ENCODE results near the gene TPCN2. TPM values are rescaled to one million over a fixed set of nuclear protein-coding genes. Genes with fewer than 3 reads are reported as not detected.

Gene TPCN2
- polyA plus RNA-seq, 2 donors, result 6.5 to 12.1 TPM

DNA sequence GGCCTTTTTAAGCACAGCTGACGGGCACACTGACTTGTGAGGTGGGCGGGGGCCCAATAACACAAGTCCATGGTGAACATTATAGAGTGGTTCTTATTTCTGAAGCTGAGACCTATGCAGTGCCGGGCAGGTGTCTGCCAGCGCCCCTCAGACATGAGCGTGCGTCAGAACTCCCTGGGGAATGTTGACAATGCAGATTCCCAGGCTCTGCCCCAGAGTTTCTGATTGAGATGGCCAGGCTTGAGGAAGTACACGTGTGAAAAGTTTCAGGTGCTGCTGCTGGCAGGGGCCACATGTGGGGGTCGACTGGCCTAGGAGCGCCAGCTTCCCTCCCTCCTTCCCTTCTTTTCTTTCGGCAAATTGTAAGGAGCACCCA lies 46.2 kb downstream of the TPCN2 start:
- Histone ChIP-seq H3K9me3 (ENCODE audit: control insufficient read depth in 2 of 2, insufficient read depth in 1 of 2, low read depth in 1 of 2, low read length in 1 of 2) (no peaks in the 10 kb centered on the region), H3K27me3 (ENCODE audit: control insufficient read depth in 1 of 2, insufficient read depth in 2 of 2, low read length in 2 of 2) (no peaks in the 10 kb centered on the region)
- WGBS, 2 donors, result 75% methylated on average over 10 of the region's 10 CpGs

DNA sequence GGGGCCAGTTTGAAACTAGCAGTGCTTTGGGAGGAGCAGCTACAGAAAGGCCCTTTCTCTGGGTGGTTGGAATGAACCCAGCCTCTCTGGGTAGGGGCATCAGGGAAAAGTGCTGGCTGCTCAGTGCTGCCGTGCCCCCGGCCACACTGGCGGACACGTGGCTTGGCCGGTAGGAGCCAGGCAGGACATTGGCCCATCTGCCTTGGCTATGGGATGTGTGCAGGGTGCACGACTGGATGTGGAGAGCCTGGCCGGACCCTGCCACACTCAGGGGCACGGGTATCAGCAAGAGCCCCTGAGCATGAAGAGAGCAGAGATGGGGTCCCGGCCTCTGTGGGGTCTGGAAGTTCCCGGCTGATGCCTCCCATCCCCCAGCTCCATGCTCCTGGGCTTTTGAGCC lies 46.6 kb downstream of the TPCN2 start:
- no peaks in the 10 kb centered on the region for H3K27me3 ChIP-seq (ENCODE audit: control insufficient read depth in 1 of 2, insufficient read depth in 2 of 2, low read length in 2 of 2)
- H3K36me3 ChIP-seq (ENCODE audit: control insufficient read depth in 2 of 2, insufficient read depth in 2 of 2, low read length in 1 of 2), result peaks cover 0 to 1% of the 10 kb centered on the region in 2 donors
- H3K27ac ChIP-seq (ENCODE audit: low read depth in 2 of 2, low read length in 1 of 2), result no peak overlapping the region
- H3K4me1 ChIP-seq (ENCODE audit: control insufficient read depth in 2 of 2, insufficient read depth in 2 of 2, low read length in 1 of 2), result peaks cover 0 to 2% of the 10 kb centered on the region in 2 donors
- H3K4me3 ChIP-seq (ENCODE audit: low read depth in 1 of 2, low read length in 2 of 2), result no peak overlapping the region
- no peaks in the 10 kb centered on the region for H3K9me3 ChIP-seq (ENCODE audit: control insufficient read depth in 2 of 2, insufficient read depth in 1 of 2, low read depth in 1 of 2, low read length in 1 of 2)
- WGBS, 2 donors, result 74 to 77% methylated on average over 10 of the region's 10 CpGs

More for the DNA sequence above, 46.2 kb downstream of the TPCN2 start:
- Histone ChIP-seq H3K4me3 (ENCODE audit: low read depth in 1 of 2, low read length in 2 of 2) (no peak overlapping the region), H3K4me1 (ENCODE audit: control insufficient read depth in 2 of 2, insufficient read depth in 2 of 2, low read length in 1 of 2) (peaks cover 0 to 2% of the 10 kb centered on the region in 2 donors), H3K27ac (ENCODE audit: low read depth in 2 of 2, low read length in 1 of 2) (no peak overlapping the region), H3K36me3 (ENCODE audit: control insufficient read depth in 2 of 2, insufficient read depth in 2 of 2, low read length in 1 of 2) (peaks cover 0 to 2% of the 10 kb centered on the region in 2 donors)

DNA sequence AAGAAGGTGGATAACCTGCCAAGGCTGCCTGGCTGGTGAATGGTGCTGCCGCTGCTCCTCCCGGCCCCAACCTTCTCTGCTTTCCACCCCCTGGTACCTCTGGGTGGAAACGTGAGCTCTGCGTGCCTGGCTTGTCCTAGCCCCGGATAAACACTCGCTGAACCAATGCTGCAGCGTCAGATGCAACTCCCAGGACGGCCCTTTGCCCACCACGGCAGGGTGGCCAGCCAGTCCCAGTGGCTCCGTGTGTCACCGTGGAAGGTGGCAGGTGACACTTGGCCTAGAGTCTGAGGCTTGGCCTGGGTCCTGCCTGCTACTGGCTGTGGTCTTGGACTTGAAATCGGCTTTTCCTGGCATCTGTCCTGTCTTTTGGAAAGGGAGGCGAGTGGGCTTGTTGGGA lies 47.7 kb downstream of the TPCN2 start:
- no peak overlapping the region for H3K4me3 ChIP-seq (ENCODE audit: low read depth in 1 of 2, low read length in 2 of 2)
- H3K4me1 ChIP-seq (ENCODE audit: control insufficient read depth in 2 of 2, insufficient read depth in 2 of 2, low read length in 1 of 2), result peaks cover 0 to 2% of the 10 kb centered on the region in 2 donors
- no peak overlapping the region for H3K27ac ChIP-seq (ENCODE audit: low read depth in 2 of 2, low read length in 1 of 2)
- no peaks in the 10 kb centered on the region for H3K36me3 ChIP-seq (ENCODE audit: control insufficient read depth in 2 of 2, insufficient read depth in 2 of 2, low read length in 1 of 2)
- no peaks in the 10 kb centered on the region for H3K27me3 ChIP-seq (ENCODE audit: control insufficient read depth in 1 of 2, insufficient read depth in 2 of 2, low read length in 2 of 2)
- H3K9me3 ChIP-seq (ENCODE audit: control insufficient read depth in 2 of 2, insufficient read depth in 1 of 2, low read depth in 1 of 2, low read length in 1 of 2), result no peaks in the 10 kb centered on the region
- 87 to 90% methylated on average over 13 of the region's 13 CpGs for WGBS, 2 donors

DNA sequence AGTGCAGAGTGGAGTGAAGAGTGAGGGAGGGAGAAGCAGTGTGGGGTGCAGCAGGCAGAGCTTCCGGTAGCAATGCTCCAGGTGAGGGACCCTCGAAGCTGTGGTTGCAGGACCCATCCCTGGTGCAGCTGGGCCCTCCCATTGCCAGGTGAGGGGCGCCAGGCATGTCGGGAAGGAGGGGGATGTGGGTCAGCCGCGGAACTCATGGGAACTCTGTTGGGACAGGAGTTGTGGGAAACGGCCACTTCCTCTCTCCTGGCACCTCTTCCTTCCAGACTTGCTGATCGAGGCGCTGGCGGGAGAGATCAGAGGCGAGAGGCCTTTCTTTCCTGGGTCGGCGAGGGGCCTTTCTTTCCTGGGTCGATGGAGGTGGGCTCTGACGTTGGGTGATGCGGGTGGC lies 48.5 kb downstream of the TPCN2 start:
- Histone ChIP-seq H3K36me3 (ENCODE audit: control insufficient read depth in 2 of 2, insufficient read depth in 2 of 2, low read length in 1 of 2) (no peaks in the 10 kb centered on the region), H3K9me3 (ENCODE audit: control insufficient read depth in 2 of 2, insufficient read depth in 1 of 2, low read depth in 1 of 2, low read length in 1 of 2) (no peaks in the 10 kb centered on the region), H3K27ac (ENCODE audit: low read depth in 2 of 2, low read length in 1 of 2) (no peak overlapping the region), H3K4me1 (ENCODE audit: control insufficient read depth in 2 of 2, insufficient read depth in 2 of 2, low read length in 1 of 2) (peaks cover 0 to 2% of the 10 kb centered on the region in 2 donors), H3K27me3 (ENCODE audit: control insufficient read depth in 1 of 2, insufficient read depth in 2 of 2, low read length in 2 of 2) (no peaks in the 10 kb centered on the region), H3K4me3 (ENCODE audit: low read depth in 1 of 2, low read length in 2 of 2) (no peak overlapping the region)
- whole genome bisulfite sequencing, 2 donors, result 50 to 57% methylated on average over 16 of the region's 16 CpGs

DNA sequence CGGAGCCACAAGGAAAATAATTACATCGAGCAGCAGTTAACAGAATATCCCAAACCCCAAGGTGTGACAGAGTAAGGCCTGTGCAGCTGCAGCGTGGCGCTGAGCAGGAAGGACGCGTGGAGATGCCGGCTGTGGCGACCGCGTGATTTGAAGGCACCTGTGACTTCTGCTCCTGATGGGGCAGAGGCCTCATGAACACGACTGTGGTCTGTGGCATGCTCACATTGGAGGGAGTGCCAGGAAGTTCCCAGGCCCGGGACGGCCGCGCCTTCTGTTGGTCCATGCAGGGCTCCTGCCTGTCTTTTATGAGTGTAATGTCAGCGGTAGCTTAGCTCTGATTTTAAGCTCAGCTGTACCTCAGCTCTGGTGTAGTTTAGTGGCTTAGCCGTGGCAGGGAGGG lies 50.4 kb downstream of the TPCN2 start:
- 66 to 67% methylated on average over 17 of the region's 17 CpGs for WGBS, 2 donors
- no peak overlapping the region for H3K27ac ChIP-seq (ENCODE audit: low read depth in 2 of 2, low read length in 1 of 2)
- peaks cover 0 to 2% of the 10 kb centered on the region in 2 donors for H3K4me1 ChIP-seq (ENCODE audit: control insufficient read depth in 2 of 2, insufficient read depth in 2 of 2, low read length in 1 of 2)
- H3K4me3 ChIP-seq (ENCODE audit: low read depth in 1 of 2, low read length in 2 of 2), result no peak overlapping the region
- no peaks in the 10 kb centered on the region for H3K27me3 ChIP-seq (ENCODE audit: control insufficient read depth in 1 of 2, insufficient read depth in 2 of 2, low read length in 2 of 2)
- no peaks in the 10 kb centered on the region for H3K9me3 ChIP-seq (ENCODE audit: control insufficient read depth in 2 of 2, insufficient read depth in 1 of 2, low read depth in 1 of 2, low read length in 1 of 2)
- no peaks in the 10 kb centered on the region for H3K36me3 ChIP-seq (ENCODE audit: control insufficient read depth in 2 of 2, insufficient read depth in 2 of 2, low read length in 1 of 2)

DNA sequence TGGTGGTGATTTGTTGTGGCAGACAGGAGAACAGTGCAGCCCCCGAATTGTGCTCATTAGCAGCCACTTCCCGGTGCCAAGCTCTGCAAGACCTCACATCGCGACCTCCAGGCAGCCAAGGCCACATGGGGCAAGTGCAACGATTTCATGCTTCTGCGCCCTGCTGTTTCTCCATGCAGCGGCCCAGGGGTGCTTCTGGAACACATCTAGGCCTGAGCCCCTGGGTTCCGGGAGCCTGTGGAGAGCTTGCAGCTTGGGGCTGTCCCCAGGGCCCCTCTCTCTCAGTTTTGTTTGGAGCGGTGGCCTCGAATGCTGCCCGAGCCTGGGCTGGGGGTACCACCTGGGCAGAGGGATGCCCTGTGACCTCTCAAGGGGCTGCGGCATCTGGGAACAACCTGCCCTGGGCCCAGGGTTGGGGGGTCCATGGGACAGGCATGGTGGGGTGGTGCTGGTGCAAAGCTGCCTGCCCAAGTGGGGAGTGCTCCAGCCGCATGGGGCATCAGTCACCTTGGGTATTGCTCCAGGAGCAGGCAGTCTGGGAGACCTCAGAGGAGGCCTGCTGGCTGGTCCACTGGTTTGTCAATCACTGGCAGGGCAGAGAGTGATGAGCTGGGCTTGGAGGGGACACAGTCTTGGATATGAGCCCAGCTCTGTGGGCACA lies 51.9 kb downstream of the TPCN2 start:
- 80 to 82% methylated on average over 13 of the region's 13 CpGs for WGBS, 2 donors
- Histone ChIP-seq H3K27me3 (ENCODE audit: control insufficient read depth in 1 of 2, insufficient read depth in 2 of 2, low read length in 2 of 2) (no peaks in the 10 kb centered on the region), H3K27ac (ENCODE audit: low read depth in 2 of 2, low read length in 1 of 2) (no peak overlapping the region), H3K36me3 (ENCODE audit: control insufficient read depth in 2 of 2, insufficient read depth in 2 of 2, low read length in 1 of 2) (no peaks in the 10 kb centered on the region), H3K9me3 (ENCODE audit: control insufficient read depth in 2 of 2, insufficient read depth in 1 of 2, low read depth in 1 of 2, low read length in 1 of 2) (no peaks in the 10 kb centered on the region), H3K4me1 (ENCODE audit: control insufficient read depth in 2 of 2, insufficient read depth in 2 of 2, low read length in 1 of 2) (peaks cover 0 to 2% of the 10 kb centered on the region in 2 donors), H3K4me3 (ENCODE audit: low read depth in 1 of 2, low read length in 2 of 2) (no peak overlapping the region)

DNA sequence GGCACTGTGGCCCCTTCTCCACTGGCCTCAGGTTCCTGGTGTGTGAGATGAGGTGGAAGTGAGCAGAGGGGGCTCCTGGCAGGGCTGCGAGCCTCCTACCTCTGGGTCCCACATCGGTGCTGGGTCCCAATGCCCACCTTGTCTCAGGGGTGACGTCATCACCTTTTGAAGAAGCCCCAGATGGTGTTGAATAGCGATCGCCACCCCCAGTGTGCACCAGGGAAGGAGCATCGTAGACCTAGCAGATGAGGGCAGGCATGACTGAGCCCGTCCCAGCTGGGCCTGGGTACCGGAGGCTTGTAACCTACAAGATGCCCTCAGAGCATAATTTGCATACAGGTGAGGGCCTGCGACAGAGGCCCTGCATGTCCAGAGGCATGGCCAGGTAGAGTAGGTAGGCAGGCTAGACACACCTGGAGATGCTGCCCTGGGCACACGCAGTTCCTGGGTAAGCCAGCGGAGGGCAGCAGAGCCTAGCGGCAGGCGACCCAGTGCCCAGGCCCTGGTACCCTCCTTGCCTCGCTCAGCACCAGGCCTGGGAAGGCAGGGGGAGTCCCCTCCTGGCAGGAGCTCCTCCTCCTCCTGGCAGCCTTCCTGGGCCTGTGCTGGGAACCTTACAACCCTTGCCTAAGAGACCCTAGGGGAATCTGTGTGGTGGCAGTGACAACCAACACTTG lies 52.5 kb downstream of the TPCN2 start:
- WGBS, 2 donors, result 22 to 26% methylated on average over 14 of the region's 14 CpGs
- no peak overlapping the region for H3K4me3 ChIP-seq (ENCODE audit: low read depth in 1 of 2, low read length in 2 of 2)
- peaks cover 2% of the 10 kb centered on the region in 2 donors for H3K4me1 ChIP-seq (ENCODE audit: control insufficient read depth in 2 of 2, insufficient read depth in 2 of 2, low read length in 1 of 2)
- H3K36me3 ChIP-seq (ENCODE audit: control insufficient read depth in 2 of 2, insufficient read depth in 2 of 2, low read length in 1 of 2), result no peaks in the 10 kb centered on the region
- H3K27ac ChIP-seq (ENCODE audit: low read depth in 2 of 2, low read length in 1 of 2), result no peak overlapping the region
- no peaks in the 10 kb centered on the region for H3K27me3 ChIP-seq (ENCODE audit: control insufficient read depth in 1 of 2, insufficient read depth in 2 of 2, low read length in 2 of 2)
- H3K9me3 ChIP-seq (ENCODE audit: control insufficient read depth in 2 of 2, insufficient read depth in 1 of 2, low read depth in 1 of 2, low read length in 1 of 2), result no peaks in the 10 kb centered on the region

DNA sequence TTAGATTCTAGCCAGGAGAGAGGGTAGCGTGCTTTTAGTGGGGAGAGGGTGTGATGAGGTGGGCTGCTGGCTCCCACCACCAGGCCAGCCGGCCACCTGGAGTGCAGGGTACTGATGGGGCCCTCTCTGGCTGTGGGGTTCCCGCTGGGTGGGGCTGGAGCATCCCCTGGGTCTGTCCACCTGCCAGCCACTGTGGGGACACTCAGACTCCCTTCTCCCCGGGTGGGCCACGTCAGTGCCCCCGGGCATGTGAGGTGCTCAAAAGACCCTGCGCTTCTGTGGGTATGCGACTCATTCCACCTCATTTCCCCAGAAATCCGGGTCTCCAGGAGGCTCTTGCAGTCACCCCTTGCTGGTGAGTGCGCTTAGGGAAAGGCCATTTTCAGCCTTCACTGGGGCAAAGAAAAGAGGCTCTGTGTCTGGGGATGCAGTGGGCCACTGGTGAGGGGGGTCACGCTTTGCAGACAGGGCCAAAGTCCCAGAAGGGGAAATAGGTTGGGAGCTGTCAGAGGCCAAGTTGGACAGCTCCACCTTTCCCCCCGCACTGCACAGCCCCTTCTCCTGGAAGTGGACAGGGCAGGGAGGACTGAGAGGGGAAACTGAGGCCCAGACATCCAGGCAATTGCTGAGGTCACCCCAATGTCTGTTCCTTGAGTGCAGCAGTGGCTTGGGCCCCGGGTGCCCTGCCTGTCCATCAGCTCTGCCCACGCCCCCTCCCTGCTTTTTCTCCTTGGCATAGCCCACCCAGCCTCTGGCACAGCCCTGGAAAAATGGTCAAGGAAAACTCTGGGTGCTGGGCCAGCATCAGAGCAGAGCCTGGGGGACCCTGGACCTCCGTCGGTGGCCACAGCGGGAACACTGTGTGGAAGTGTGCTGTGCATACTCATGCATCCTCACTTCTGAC lies 53.3 kb downstream of the TPCN2 start:
- Histone ChIP-seq H3K4me1 (ENCODE audit: control insufficient read depth in 2 of 2, insufficient read depth in 2 of 2, low read length in 1 of 2) (peaks cover 2% of the 10 kb centered on the region in 2 donors), H3K4me3 (ENCODE audit: low read depth in 1 of 2, low read length in 2 of 2) (no peak overlapping the region), H3K27ac (ENCODE audit: low read depth in 2 of 2, low read length in 1 of 2) (no peak overlapping the region), H3K27me3 (ENCODE audit: control insufficient read depth in 1 of 2, insufficient read depth in 2 of 2, low read length in 2 of 2) (no peaks in the 10 kb centered on the region), H3K36me3 (ENCODE audit: control insufficient read depth in 2 of 2, insufficient read depth in 2 of 2, low read length in 1 of 2) (no peaks in the 10 kb centered on the region), H3K9me3 (ENCODE audit: control insufficient read depth in 2 of 2, insufficient read depth in 1 of 2, low read depth in 1 of 2, low read length in 1 of 2) (no peaks in the 10 kb centered on the region)
- WGBS, 2 donors, result 62 to 65% methylated on average over 17 of the region's 17 CpGs

DNA sequence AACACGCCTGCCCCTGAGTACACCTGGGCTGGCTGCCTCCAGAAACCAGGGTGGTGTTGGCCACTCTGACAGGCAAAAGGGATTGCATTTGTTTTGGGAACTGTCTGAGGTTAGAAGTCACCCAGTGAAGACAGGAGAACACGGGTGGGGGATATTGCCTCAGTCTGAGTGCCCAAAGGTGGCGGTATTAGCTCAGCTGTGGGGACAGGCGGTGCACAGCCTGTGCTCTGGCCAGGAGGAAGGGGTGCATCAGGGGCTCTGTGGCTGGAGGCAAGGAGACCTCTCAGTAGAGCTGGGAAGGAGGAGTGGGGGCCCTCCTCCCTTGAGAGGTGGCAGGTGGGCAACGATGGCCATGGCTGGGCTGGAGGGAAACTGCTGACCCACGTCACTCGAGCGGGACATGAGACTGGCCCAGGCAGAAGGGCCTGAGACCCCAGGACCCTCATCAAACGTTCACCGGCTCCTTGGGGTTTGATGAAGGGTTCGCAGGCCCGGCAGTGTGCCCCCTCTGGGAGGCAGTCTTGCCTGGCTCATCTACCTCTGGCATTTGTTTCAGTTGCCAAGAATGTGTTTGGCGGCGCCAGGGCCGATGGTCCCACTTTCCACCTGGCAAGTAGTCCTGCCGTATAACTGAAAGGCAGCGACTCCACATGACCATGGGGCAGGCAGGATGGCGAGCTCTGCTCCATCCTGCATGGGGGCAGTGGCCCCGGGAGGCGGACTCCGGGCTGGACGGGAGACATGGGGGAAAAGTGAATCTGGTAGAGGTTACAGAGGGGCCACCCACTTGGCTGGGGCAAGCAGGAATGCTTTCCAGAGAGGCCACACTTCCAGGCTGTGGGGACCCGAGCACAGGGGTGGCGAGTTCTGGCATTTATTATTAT lies 54.2 kb downstream of the TPCN2 start:
- WGBS, 2 donors, result 65 to 67% methylated on average over 24 of the region's 24 CpGs
- Histone ChIP-seq H3K4me3 (ENCODE audit: low read depth in 1 of 2, low read length in 2 of 2) (no peak overlapping the region), H3K27ac (ENCODE audit: low read depth in 2 of 2, low read length in 1 of 2) (no peak overlapping the region), H3K9me3 (ENCODE audit: control insufficient read depth in 2 of 2, insufficient read depth in 1 of 2, low read depth in 1 of 2, low read length in 1 of 2) (no peaks in the 10 kb centered on the region), H3K4me1 (ENCODE audit: control insufficient read depth in 2 of 2, insufficient read depth in 2 of 2, low read length in 1 of 2) (peaks cover 2% of the 10 kb centered on the region in 2 donors), H3K36me3 (ENCODE audit: control insufficient read depth in 2 of 2, insufficient read depth in 2 of 2, low read length in 1 of 2) (no peaks in the 10 kb centered on the region), H3K27me3 (ENCODE audit: control insufficient read depth in 1 of 2, insufficient read depth in 2 of 2, low read length in 2 of 2) (no peaks in the 10 kb centered on the region)
